Cerebellar cortex (tissue), 1 donor: ENCODE measurements around the gene RAPGEF1.

ENCODE experiments used
- DNase-seq: peaks from one replicate; pipeline ENCODE4 v3.0.0-alpha.2; 2015; ENCODE audit warnings: low spot score

RAPGEF1 gene

GRCh38 chr9:131585375-131585774, 154.5 kb downstream of the RAPGEF1 start:
- no peak for DNase-seq

- no peak for DNase-seq
These were observed 155.0 kb downstream of the RAPGEF1 start for GRCh38 chr9:131584858-131585257.

- no peak for DNase-seq
These were observed 155.9 kb downstream of the RAPGEF1 start for GRCh38 chr9:131583836-131584555.

GRCh38 chr9:131583337-131583645, 156.6 kb downstream of the RAPGEF1 start:
- DNase-seq, result no peak

- DNase-seq, result no peak
These were observed 157.2 kb downstream of the RAPGEF1 start for GRCh38 chr9:131582466-131583336.

- no peak for DNase-seq
These were observed 157.8 kb downstream of the RAPGEF1 start for GRCh38 chr9:131582056-131582455.

GRCh38 chr9:131580358-131580757, 159.5 kb downstream of the RAPGEF1 start:
- DNase-seq, result no peak

- peak; percentile 59 for DNase-seq
These were observed 160.1 kb downstream of the RAPGEF1 start for GRCh38 chr9:131579789-131580211.

GRCh38 chr9:131578731-131579504, 161.0 kb downstream of the RAPGEF1 start:
- DNase-seq, result peak; percentile 65

- no peak for DNase-seq
These were observed 161.9 kb downstream of the RAPGEF1 start for GRCh38 chr9:131578021-131578420.

GRCh38 chr9:131577005-131578000, 162.6 kb downstream of the RAPGEF1 start:
- DNase-seq, result no peak

GRCh38 chr9:131575946-131576853, 163.7 kb downstream of the RAPGEF1 start:
- DNase-seq, result no peak

GRCh38 chr9:131574730-131575640, 164.9 kb downstream of the RAPGEF1 start:
- DNase-seq, result no peak

GRCh38 chr9:131567910-131568309, 172.0 kb downstream of the RAPGEF1 start:
- DNase-seq, result no peak

- no peak for DNase-seq
These were observed 173.7 kb downstream of the RAPGEF1 start for GRCh38 chr9:131566158-131566557.

- DNase-seq, result no peak
These were observed 174.5 kb downstream of the RAPGEF1 start for GRCh38 chr9:131565369-131565768.

GRCh38 chr9:131562032-131562959, 177.6 kb downstream of the RAPGEF1 start:
- no peak for DNase-seq

GRCh38 chr9:131559421-131560000, 180.4 kb downstream of the RAPGEF1 start:
- no peak for DNase-seq
